Stimulated activated CD8-positive, alpha-beta memory T cell treated with anti-CD3 and anti-CD28 coated beads, Interleukin-4, amount 100 ng/mL, for 24 hours (primary cell): ENCODE measurements around the gene RHOD.
A peak's percentile ranks its signal among the peaks of the same experiment; 100 is the strongest.

ENCODE experiments used
- DNase-seq: peaks from one replicate; pipeline ENCODE4 v3.0.0-alpha.2; 2020; ENCODE audit warnings: low read depth

Gene RHOD

DNA sequence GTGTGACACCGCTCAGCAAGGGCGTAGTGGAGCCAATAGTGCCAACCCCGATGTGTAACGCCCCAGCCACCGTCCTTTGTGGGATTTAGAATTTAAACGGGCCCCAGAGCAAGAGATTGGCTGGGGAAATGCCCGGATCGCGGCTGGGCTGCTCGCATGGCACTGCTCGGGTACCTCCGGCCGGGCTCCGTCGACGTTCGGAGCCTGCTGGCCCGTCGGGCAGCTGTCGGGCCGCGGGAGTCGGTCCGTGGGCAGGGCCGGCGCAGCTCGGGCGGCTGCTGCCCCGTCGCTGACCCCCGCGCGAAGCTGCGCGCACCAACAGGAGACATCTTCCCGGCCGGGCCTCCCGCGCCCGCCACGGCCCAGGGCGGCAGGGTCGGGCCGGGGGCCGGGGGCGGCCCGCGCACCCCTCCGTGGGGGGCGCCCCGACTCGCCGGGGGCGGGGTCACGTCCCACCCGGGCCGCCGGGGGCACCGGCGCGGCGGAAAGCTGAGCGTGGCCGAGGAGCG lies 61.1 kb downstream of the RHOD start:
- no peak for DNase-seq

DNA sequence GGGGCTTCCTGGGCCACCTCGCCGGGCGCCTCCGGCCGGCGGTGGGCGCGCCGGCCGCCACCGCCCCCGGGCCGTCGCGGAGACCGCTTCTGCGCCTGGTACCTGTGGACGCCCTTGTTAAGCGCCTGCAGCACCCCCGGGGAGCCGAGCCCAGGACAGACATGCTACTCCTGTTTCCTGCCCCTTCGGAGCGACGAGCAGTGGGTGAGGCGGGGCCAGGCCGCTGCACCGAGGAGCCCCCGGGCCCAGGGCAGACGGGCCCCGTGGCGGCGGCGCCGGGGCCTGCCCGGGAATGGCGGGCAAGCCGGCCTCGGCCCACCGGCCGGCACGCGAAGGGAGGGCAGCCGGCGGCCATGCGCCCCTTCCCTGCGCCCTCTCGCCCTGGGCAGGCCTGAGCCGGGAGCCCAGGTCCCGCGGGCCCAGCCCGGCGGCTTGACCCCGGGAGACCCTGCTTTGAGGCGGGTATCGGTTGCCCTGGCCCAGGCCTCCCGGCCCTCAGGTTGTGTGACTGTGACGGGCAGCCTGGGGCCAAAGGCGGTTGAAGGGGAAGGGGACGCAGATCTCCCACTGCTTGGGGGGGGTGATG lies 61.6 kb downstream of the RHOD start:
- peak; percentile 30 for DNase-seq

DNA sequence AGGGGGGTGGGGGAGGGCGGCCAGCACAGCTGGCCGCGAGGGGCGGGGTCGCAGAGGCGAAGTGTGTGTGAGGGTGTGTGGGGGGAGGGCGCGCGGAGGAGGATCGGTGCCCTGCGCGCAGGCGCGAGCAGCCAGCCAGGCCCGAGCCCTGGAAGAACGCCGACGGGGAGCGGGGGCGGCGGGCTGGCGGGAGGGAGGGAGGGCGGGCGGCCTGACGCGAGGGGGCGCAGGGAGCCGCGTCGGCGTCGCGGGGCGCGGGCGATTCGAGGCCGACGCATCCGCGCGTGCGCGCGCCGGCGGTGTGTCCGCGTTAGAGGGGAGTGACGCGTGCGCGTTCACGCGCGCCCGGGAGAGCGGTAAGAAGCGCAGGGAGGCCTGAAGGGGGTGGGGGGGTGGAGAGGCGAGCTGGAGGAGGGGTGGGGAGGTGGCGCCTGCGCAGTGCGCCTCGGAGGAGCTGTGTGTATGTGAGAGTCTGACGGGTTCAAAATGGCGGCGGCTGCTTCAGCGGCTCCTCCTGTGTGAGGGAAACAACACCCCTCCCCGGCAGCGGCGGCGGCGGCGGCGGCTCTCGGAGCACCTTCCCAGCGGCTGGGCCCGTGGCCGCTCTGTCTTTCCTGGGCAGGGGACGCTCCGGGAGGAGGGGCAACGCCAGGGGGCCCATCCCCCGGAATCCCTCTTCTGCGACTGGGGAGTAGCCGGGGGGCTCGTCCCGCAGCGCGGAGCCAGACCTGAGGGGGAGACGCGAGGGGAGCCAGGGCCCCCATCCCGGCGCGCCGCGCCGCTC lies 62.3 kb downstream of the RHOD start, which contains the start of gene KDM2A:
TSS of gene KDM2A (plus strand) at position 463 of the 784 bp plus-strand sequence. CDS start 2,054 bp downstream, outside the sequence.
- DNase-seq = peak; percentile 97

GRCh38 chr11:67119585-67120391 lies 63.1 kb downstream of the RHOD start:
- no peak for DNase-seq

DNA sequence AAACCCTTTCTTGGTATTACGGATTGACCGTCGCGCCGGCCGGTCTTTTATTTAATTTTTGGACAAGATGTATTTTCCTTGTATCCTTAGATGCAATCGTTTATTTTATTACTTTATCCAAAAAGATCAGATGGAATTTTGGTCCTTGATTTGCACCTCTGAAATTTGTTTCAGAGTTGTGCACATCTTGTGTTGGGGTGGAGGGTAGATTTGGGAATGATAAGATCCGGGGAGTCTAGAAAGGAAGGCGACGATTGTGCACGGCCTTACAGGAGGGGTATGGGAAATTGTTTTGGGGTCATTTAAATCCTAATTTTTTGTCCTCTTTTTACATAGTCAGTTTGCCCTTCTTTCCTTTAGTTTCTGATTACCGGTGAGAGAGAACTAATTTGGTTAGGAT lies 63.8 kb downstream of the RHOD start:
- no peak for DNase-seq

DNA sequence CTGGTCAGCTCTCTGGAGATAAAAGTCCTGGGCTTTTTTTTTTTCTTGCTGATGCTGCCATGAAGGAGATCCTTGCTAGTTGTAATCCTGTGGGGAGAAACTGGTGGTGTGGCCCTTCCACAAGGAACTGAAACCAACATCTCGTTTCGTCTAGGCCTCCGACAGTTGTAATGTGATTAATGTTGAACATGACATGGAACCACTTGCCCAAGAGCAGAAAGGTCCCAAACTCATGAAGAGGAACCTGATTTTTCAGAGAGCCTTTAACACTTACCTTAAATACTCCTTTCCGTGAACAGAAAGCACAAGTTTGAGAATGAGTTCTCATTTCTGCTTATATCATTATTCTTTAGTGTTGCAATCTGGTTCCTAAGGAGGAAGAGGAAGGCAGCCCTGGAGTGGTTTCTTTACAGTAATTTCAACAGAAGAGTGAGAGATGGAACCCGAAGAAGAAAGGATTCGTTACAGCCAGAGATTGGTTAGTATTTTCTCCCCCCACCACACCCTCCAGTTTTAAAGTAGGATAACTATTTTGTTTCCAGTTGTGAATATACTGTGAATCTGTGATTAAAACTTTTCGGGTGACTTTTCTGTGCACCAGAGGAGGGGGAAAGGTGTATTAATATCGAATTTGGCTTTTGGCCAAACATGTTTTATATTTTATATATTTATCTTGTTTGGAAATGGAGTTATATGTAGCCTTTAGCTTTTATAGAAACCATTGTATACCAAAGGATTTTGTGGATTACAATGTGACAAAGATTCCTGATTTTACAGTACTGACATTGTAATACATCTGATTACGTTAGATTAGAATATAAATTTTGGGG lies 64.4 kb downstream of the RHOD start:
- no peak for DNase-seq
